Chondrocyte (in vitro differentiated cells): Measurements from ENCODE around the gene GFOD2. TPM values are rescaled to one million over a fixed set of nuclear protein-coding genes. Genes with fewer than 3 reads are reported as not detected.

ENCODE experiments used
- DNase-seq: peaks from one replicate; pipeline ENCODE4 v3.0.0; 2021; ENCODE audit warnings: mixed read lengths, low spot score
- H3K27ac Mint-ChIP-seq: one replicate; pipeline ENCODE4 v1.8.0; 2021; ENCODE audit warnings: mild to moderate bottlenecking, moderate library complexity, mixed read lengths; ENCODE audit not compliant: unreplicated experiment
- H3K27me3 Mint-ChIP-seq: 2 replicates; pipeline ENCODE4 v1.8.0; 2021; ENCODE audit warnings: low read depth, mixed read lengths
- H3K36me3 Mint-ChIP-seq: 2 replicates; pipeline ENCODE4 v1.8.0; 2021; ENCODE audit warnings: low read depth, mixed read lengths
- H3K4me1 Mint-ChIP-seq: 2 replicates; pipeline ENCODE4 v1.8.0; 2021; ENCODE audit warnings: low read depth, mild to moderate bottlenecking, mixed read lengths
- H3K4me3 Mint-ChIP-seq: one replicate; pipeline ENCODE4 v1.8.0; 2021; ENCODE audit warnings: mild to moderate bottlenecking, moderate library complexity, mixed read lengths; ENCODE audit not compliant: unreplicated experiment
- H3K9me3 Mint-ChIP-seq: 2 replicates; pipeline ENCODE4 v1.8.0; 2021; ENCODE audit warnings: low read depth, mixed read lengths
- CTCF ChIP-seq: fragments of 200-600 bp; sonication (generic); IDR thresholded peaks from 2 replicates; pipeline ENCODE4 v1.5.0; 2021; ENCODE audit warnings: antibody characterized with exemption, mild to moderate bottlenecking, moderate library complexity
- total RNA-seq: library from RNA; stranded (reverse); gene quantifications from 3 replicates; pipeline ENCODE4 v1.2.1, GENCODE V29; 2021

GFOD2 gene
- total RNA-seq, 1 donor from 2014 or later: 16.3 TPM

GRCh38 chr16:67668495-67669157 is 50.5 kb downstream of the GFOD2 start:
- DNase-seq: no peak
- no peak for TF ChIP-seq CTCF
- Mint-ChIP-seq H3K27me3 (no peaks in the 10 kb centered on the region), H3K4me3 (no peak overlapping the region), H3K36me3 (no peaks in the 10 kb centered on the region), H3K4me1 (peaks cover 18% of the 10 kb centered on the region), H3K9me3 (no peaks in the 10 kb centered on the region), H3K27ac (no peak overlapping the region)

- Mint-ChIP-seq H3K27me3 (no peaks in the 10 kb centered on the region), H3K27ac (no peak overlapping the region), H3K4me1 (peaks cover 15% of the 10 kb centered on the region), H3K36me3 (no peaks in the 10 kb centered on the region), H3K9me3 (no peaks in the 10 kb centered on the region), H3K4me3 (peak overlapping the region; percentile 35)
- peak; percentile 85 for TF ChIP-seq CTCF
- DNase-seq: peak; percentile 94
Measured at GRCh38 chr16:67667817-67668494, 51.2 kb downstream of the GFOD2 start.

- Mint-ChIP-seq H3K4me1 (peaks cover 15% of the 10 kb centered on the region), H3K27ac (no peak overlapping the region), H3K27me3 (no peaks in the 10 kb centered on the region), H3K36me3 (no peaks in the 10 kb centered on the region), H3K9me3 (no peaks in the 10 kb centered on the region), H3K4me3 (peak overlapping the region; percentile 74)
- no peak for DNase-seq
- TF ChIP-seq CTCF: no peak
Measured at GRCh38 chr16:67667453-67667816, 51.7 kb downstream of the GFOD2 start.

- no peak for DNase-seq
- Mint-ChIP-seq H3K27me3 (no peaks in the 10 kb centered on the region), H3K27ac (peak within 1 kb of the TSS; percentile 73), H3K4me1 (peaks cover 15% of the 10 kb centered on the region), H3K9me3 (no peaks in the 10 kb centered on the region), H3K4me3 (peak within 1 kb of the TSS; percentile 74), H3K36me3 (no peaks in the 10 kb centered on the region)
- TF ChIP-seq CTCF: no peak
Measured at GRCh38 chr16:67666559-67667452, 52.3 kb downstream of the GFOD2 start, which contains the start of the genes C16orf86 and ENKD1. C16orf86 (plus strand) TSS chr16:67666814; CDS start chr16:67666971, 157 bp downstream. ENKD1 (minus strand) TSS chr16:67666750; CDS start chr16:67666442, 308 bp downstream.

GRCh38 chr16:67666032-67666551 is 53.0 kb downstream of the GFOD2 start:
- DNase-seq: no peak
- no peaks in the 10 kb centered on the region for H3K9me3 Mint-ChIP-seq
- TF ChIP-seq CTCF: no peak

More at GRCh38 chr16:67666032-67666551, 53.0 kb downstream of the GFOD2 start:
- H3K27ac Mint-ChIP-seq: no peak overlapping the region
- peaks cover 20% of the 10 kb centered on the region for H3K4me1 Mint-ChIP-seq
- H3K4me3 Mint-ChIP-seq: peak overlapping the region; percentile 62
- no peaks in the 10 kb centered on the region for H3K27me3 Mint-ChIP-seq
- H3K36me3 Mint-ChIP-seq: no peaks in the 10 kb centered on the region
